A549 treated with CpdA at 1 μM for 4 hours (cell line): ENCODE results near the gene RCAN1. TPM values are rescaled to one million over a fixed set of nuclear protein-coding genes. Genes with fewer than 3 reads are reported as not detected.

Experiments
- total RNA-seq: library from RNA; stranded (reverse); fragments of 200-300 nt; extraction: Qiagen RNA extraction; gene quantifications from 5 replicates; pipeline ENCODE4 v1.2.3, GENCODE V29; 2022; ENCODE audit warnings: low read depth

Gene RCAN1
- total RNA-seq: 8.2 to 11.3 TPM (median 10.0 TPM) in 5 replicates

DNA sequence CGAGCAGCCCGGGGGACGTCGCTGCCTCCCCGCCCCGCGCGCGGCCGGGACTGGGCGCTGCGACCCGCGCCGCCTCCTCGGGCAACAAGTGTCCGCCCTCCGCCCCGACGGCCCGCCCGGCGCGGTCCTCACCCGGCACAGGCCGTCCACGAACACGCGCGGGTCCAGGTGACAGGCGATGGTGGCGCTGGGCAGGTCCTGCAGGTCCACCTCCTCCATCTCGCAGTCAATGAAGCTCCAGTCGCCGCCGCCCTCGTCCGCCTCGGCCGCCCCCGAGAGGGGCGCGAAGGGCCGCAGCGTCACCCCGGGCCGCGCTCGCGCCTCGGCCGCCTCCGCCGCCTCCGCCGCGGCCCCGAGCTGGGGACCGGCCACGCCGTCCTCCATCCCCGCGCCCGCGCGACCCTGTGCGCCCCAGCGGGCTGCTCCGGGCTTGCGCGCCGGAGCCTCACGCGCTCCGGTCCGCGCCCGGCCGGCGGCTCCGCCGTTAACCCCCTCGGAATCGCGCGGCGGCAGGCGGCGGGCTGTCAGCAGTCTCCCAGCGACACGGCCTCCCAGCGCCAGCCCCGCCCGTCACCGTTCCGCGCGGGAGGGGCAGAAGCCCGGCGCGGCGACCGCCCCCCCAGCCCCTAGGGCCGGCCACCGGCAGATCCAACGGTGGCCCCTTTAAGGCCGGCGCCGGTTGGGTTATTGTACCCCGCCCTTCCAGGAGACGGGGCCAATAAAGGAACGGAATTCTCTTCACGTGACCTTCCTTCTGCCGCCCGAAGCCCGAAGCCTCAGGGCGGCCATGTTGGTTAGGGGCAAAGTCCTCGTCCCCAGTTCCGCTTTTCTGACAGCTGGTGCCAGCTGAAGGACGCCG, at the start of gene RCAN1:
TSS of gene RCAN1 (minus strand) at position 486 of the 859 bp plus-strand sequence. CDS start at position 384, 102 bp downstream.

GRCh38 chr21:34511787-34512455, 103.0 kb downstream of the RCAN1 start, which contains the start of gene KCNE1:
TSS of gene KCNE1 (minus strand) at chr21:34512210. CDS start at chr21:34449634, 62,576 bp downstream.

Other genes starting within 250 kb of the RCAN1 start
- gene SMIM11, start 239.6 kb downstream of the RCAN1 start, total RNA-seq: 2.7 to 25.8 TPM (median 12.4 TPM) in 5 replicates
- not detected in 5 replicates for gene SMIM34, start 191.2 kb downstream of the RCAN1 start, total RNA-seq
- not detected in 5 replicates for gene KCNE1, start 102.9 kb downstream of the RCAN1 start, total RNA-seq
- 0.04 to 0.16 TPM (median 0.05 TPM) in 4 of 5 replicates, not detected in the other for gene CLIC6, start 53.9 kb upstream of the RCAN1 start, total RNA-seq